Measurements from ENCODE around the gene TOP1.

TOP1 gene

GRCh38 chr20:41148942-41149341, 120.3 kb downstream of the TOP1 start:
- no peak for DNase-seq

GRCh38 chr20:41150664-41151063, 122.0 kb downstream of the TOP1 start:
- DNase-seq, result peak in 2 of 5 experiments; percentile 16 to 65

- no peak for DNase-seq
Measured at GRCh38 chr20:41151134-41151869, 122.7 kb downstream of the TOP1 start.

GRCh38 chr20:41152108-41152757, 123.6 kb downstream of the TOP1 start:
- no peak for DNase-seq

- no peak for DNase-seq
Measured at GRCh38 chr20:41154436-41155176, 126.0 kb downstream of the TOP1 start.

GRCh38 chr20:41155261-41155660, 126.6 kb downstream of the TOP1 start:
- DNase-seq, result no peak

- DNase-seq, result peak in 1 of 5 experiments; percentile 44
Measured at GRCh38 chr20:41158082-41158625, 129.5 kb downstream of the TOP1 start.

- no peak for DNase-seq
Measured at GRCh38 chr20:41159547-41159946, 130.9 kb downstream of the TOP1 start.

- no peak for DNase-seq
Measured at GRCh38 chr20:41160686-41161085, 132.1 kb downstream of the TOP1 start.

GRCh38 chr20:41161886-41162285, 133.3 kb downstream of the TOP1 start:
- DNase-seq, result peak in 1 of 5 experiments; percentile 67

GRCh38 chr20:41162396-41162795, 133.8 kb downstream of the TOP1 start:
- no peak for DNase-seq

GRCh38 chr20:41163821-41164220, 135.2 kb downstream of the TOP1 start:
- no peak for DNase-seq

GRCh38 chr20:41165001-41165882, 136.6 kb downstream of the TOP1 start:
- DNase-seq, result no peak

- no peak for DNase-seq
Measured at GRCh38 chr20:41166201-41167117, 137.8 kb downstream of the TOP1 start.

- DNase-seq, result no peak
Measured at GRCh38 chr20:41167118-41167470, 138.5 kb downstream of the TOP1 start.

- peak in 1 of 5 experiments; percentile 32 for DNase-seq
Measured at GRCh38 chr20:41167481-41168253, 139.0 kb downstream of the TOP1 start.

GRCh38 chr20:41168281-41169161, 139.9 kb downstream of the TOP1 start:
- DNase-seq, result no peak

GRCh38 chr20:41169162-41169690, 140.6 kb downstream of the TOP1 start:
- DNase-seq, result no peak

GRCh38 chr20:41169791-41170351, 141.2 kb downstream of the TOP1 start:
- DNase-seq, result no peak

All from T-helper 2 cell (primary cell).